Panc1 (cell line): ENCODE results near the gene PLEKHG2. TPM values are rescaled to one million over a fixed set of nuclear protein-coding genes. Genes with fewer than 3 reads are reported as not detected.
A peak's percentile ranks its signal among the peaks of the same experiment; 100 is the strongest.

ENCODE experiments used
- ATAC-seq: fragments of 200-7000 bp; cut with Tn5 transposase; 2 replicates; pipeline ENCODE4 v1.9.1; 2020; ENCODE audit warnings: mild to moderate bottlenecking, moderate library complexity
- BruUV-seq: library from RNA; stranded (reverse); fragments of 400-500 nt; replicated peaks from 2 replicates; lab custom pipeline; 2021; lab: Mats Ljungman, UMichigan
- CTCF ChIA-PET: fragments of 300-600 bp; sonication (Branson Sonifier 250); formaldehyde crosslinking; loops from one replicate; lab custom pipeline; 2022; ENCODE audit warnings: antibody characterized with exemption; lab: Charles Lee
- POLR2A ChIA-PET: fragments of 300-600 bp; sonication (Branson Sonifier 250); formaldehyde crosslinking; loops from one replicate; lab custom pipeline; 2022; ENCODE audit warnings: antibody characterized with exemption; lab: Charles Lee
- DNase-seq: peaks from one replicate; pipeline ENCODE4 v3.0.0-alpha.2; 2010; ENCODE audit warnings: low read depth, low spot score
- H3K27ac ChIP-seq: 2 replicates; pipeline ENCODE4 v1.5.1; 2011; ENCODE audit warnings: mild to moderate bottlenecking, low read length, inconsistent platforms
- H3K27me3 ChIP-seq: fragments of 200-500 bp; sonication (Bioruptor generic); 2 replicates; pipeline ENCODE4 v1.6.0; 2014; ENCODE audit warnings: low read length, inconsistent platforms; ENCODE audit not compliant: control insufficient read depth, insufficient read depth
- H3K36me3 ChIP-seq: fragments of 200-500 bp; sonication (Bioruptor generic); 2 replicates; pipeline ENCODE4 v1.5.1; 2014; ENCODE audit warnings: inconsistent platforms, mild to moderate bottlenecking, low read length, moderate library complexity; ENCODE audit not compliant: control insufficient read depth, insufficient read depth
- H3K4me1 ChIP-seq: 2 replicates; pipeline ENCODE4 v1.5.1; 2011; ENCODE audit warnings: inconsistent platforms, mild to moderate bottlenecking, low read length, moderate library complexity; ENCODE audit not compliant: control insufficient read depth, insufficient read depth
- H3K4me3 ChIP-seq, 2 experiments: 2 replicates each; pipeline ENCODE4 v1.5.1; 2011 to 2012; ENCODE audit warnings: low read depth in 2 of 2, low read length in 2 of 2, mild to moderate bottlenecking in 2 of 2, inconsistent platforms in 1 of 2, moderate library complexity in 1 of 2
- H3K9me3 ChIP-seq: fragments of 200-500 bp; sonication (Bioruptor generic); 2 replicates; pipeline ENCODE4 v1.5.1; 2014; ENCODE audit warnings: low read depth, mild to moderate bottlenecking, inconsistent platforms, low read length, moderate library complexity; ENCODE audit not compliant: control insufficient read depth, insufficient read depth
- CTCF ChIP-seq: fragments of 450-650 bp; IDR thresholded peaks from 2 replicates; pipeline ENCODE4 v1.5.1; 2017; ENCODE audit warnings: mild to moderate bottlenecking
- POLR2AphosphoS5 ChIP-seq: IDR thresholded peaks from 2 replicates; pipeline ENCODE4 v1.6.1; 2012; ENCODE audit warnings: mild to moderate bottlenecking, low read depth, low read length, moderate library complexity
- REST ChIP-seq, 2 experiments: IDR thresholded peaks; 2 replicates each; pipeline ENCODE4 v1.6.1; 2011 to 2012; ENCODE audit warnings: low read depth in 2 of 2, control low read depth in 1 of 2, low read length in 1 of 2, mild to moderate bottlenecking in 1 of 2, moderate library complexity in 1 of 2; ENCODE audit not compliant: insufficient read depth in 1 of 2
- SIN3A ChIP-seq: IDR thresholded peaks from 2 replicates; pipeline ENCODE4 v1.6.1; 2012; ENCODE audit warnings: low read depth, mild to moderate bottlenecking, low read length, moderate library complexity, borderline replicate concordance; ENCODE audit not compliant: insufficient read depth
- TCF7L2 ChIP-seq: IDR thresholded peaks from 2 replicates; pipeline ENCODE4 v1.6.1; 2011; ENCODE audit warnings: mild to moderate bottlenecking, low read depth, low read length, inconsistent platforms
- in situ Hi-C: cut with HindIII; loops from 2 replicates; pipeline ENCODE4 v1.10.0; 2016; ENCODE audit warnings: low sequenced_read_pairs, low pct_unique_long_range_greater_than_20kb
- intact Hi-C: fragments of 100-400 bp; cut with micrococcal nuclease; formaldehyde crosslinking; loops from one replicate; pipeline ENCODE4 v1.10.0; 2022; ENCODE audit not compliant: unreplicated experiment
- total RNA-seq: library from RNA; stranded (reverse); gene quantifications from one replicate; pipeline ENCODE4 v1.2.1, GENCODE V29; 2021; ENCODE audit not compliant: unreplicated experiment

Gene PLEKHG2
- total RNA-seq, 1 experiment from 2014 or later, result 1,988 TPM

GRCh38 chr19:39426170-39426569, 13.7 kb downstream of the PLEKHG2 start:
- in situ Hi-C loops (loop anchor here (5.0 kb wide), 2 partner anchors 34 to 76 kb away; partner anchors contain the start of genes MED29 and PAF1), intact Hi-C loops (loop anchor here (5.0 kb wide), 1 partner anchor 394 kb away; the partner anchor contains the start of gene FBXO27)
- Histone ChIP-seq H3K4me3 (no peak overlapping the region), H3K4me1 (peaks cover 51% of the 10 kb centered on the region), H3K9me3 (no peaks in the 10 kb centered on the region), H3K36me3 (peaks cover 24% of the 10 kb centered on the region), H3K27me3 (no peaks in the 10 kb centered on the region), H3K27ac (peak overlapping the region; percentile 48)
- POLR2A ChIA-PET, result interaction anchor here (0.6 to 5.3 kb wide), 15 partner anchors 9 to 344 kb away, joined by 3 to 230 read pairs (median 12); partner anchors contain the start of genes MED29, PAF1, PLEKHG2 and RPS16
- BruUV-seq, result no TSS peak
- DNase-seq, result peak; percentile 83
- TF ChIP-seq TCF7L2, result no peak
- TF ChIP-seq SIN3A, result no peak
- TF ChIP-seq POLR2AphosphoS5, result no peak
- CTCF ChIA-PET, result interaction anchor here (0.6 to 7.9 kb wide), 10 partner anchors 9 to 281 kb away, joined by 3 to 147 read pairs (median 6); partner anchors contain the start of genes PLEKHG2, RPS16, SAMD4B and TIMM50
- ATAC-seq, result no peak

GRCh38 chr19:39427707-39428106, 15.2 kb downstream of the PLEKHG2 start:
- Histone ChIP-seq H3K36me3 (peaks cover 24% of the 10 kb centered on the region), H3K27me3 (no peaks in the 10 kb centered on the region), H3K27ac (peak overlapping the region; percentile 86), H3K4me1 (peaks cover 67% of the 10 kb centered on the region), H3K4me3 (no peak overlapping the region), H3K9me3 (no peaks in the 10 kb centered on the region)
- no peak for DNase-seq
- no peak for ATAC-seq
- BruUV-seq, result no TSS peak
- ChIA-PET POLR2A (interaction anchor here (0.6 to 5.3 kb wide), 16 partner anchors 8 to 679 kb away, joined by 3 to 230 read pairs (median 12); partner anchors contain the start of genes DYRK1B, MED29, PAF1 and PLEKHG2), CTCF (interaction anchor here (0.5 to 7.9 kb wide), 15 partner anchors 9 to 407 kb away, joined by 3 to 147 read pairs (median 9); partner anchors contain the start of genes DYRK1B, EID2B, PLEKHG2 and SAMD4B)
- no peak for TF ChIP-seq SIN3A
- TF ChIP-seq REST (IDR thresholded peaks at IDR 0.05; ENCODE audit: insufficient read depth in 1 of 2, low read depth in 2 of 2, low read length in 1 of 2), result no peak
- no peak for TF ChIP-seq CTCF
- TF ChIP-seq POLR2AphosphoS5, result no peak
- TF ChIP-seq TCF7L2, result no peak
- intact Hi-C loops (loop anchor here (5.0 kb wide), 1 partner anchor 395 kb away; the partner anchor contains the start of gene FBXO27), in situ Hi-C loops (loop anchor here (5.0 kb wide), 2 partner anchors 35 to 75 kb away; partner anchors contain the start of genes MED29 and PAF1)
